Urinary bladder (tissue), 4 donors: ENCODE results near the gene DNAI2. TPM values are rescaled to one million over a fixed set of nuclear protein-coding genes. Genes with fewer than 3 reads are reported as not detected.
A peak's percentile ranks its signal among the peaks of the same experiment; 100 is the strongest.
"Not testable (repeated sequence)": the region's sequence is repeated elsewhere in the genome, so short reads cannot be mapped to it uniquely, and the experiment has no call there.

Experiments used
- DNase-seq: peaks from one replicate; pipeline ENCODE4 v3.0.0-alpha.2; 2015; ENCODE audit errors: extremely low spot score
- H3K27ac ChIP-seq: one replicate; pipeline ENCODE4 v1.5.1; 2013; ENCODE audit warnings: low read depth, mild to moderate bottlenecking, moderate library complexity
- H3K36me3 ChIP-seq: one replicate; pipeline ENCODE4 v1.6.1; 2013; ENCODE audit warnings: mild to moderate bottlenecking, moderate library complexity; ENCODE audit not compliant: insufficient read depth
- H3K4me1 ChIP-seq: one replicate; pipeline ENCODE4 v1.6.1; 2013; ENCODE audit warnings: mild to moderate bottlenecking, moderate library complexity; ENCODE audit not compliant: insufficient read depth
- H3K4me3 ChIP-seq: one replicate; pipeline ENCODE4 v1.5.1; 2013; ENCODE audit warnings: low read depth, low read length
- WGBS: extraction: QIAGEN DNeasy Blood & Tissue Kit; methylation state at CpG from one replicate; pipeline ENCODE4 v1.1.7; 2013; 5-methylcytosine and 5-hydroxymethylcytosine counted together
- polyA plus RNA-seq: library from polyadenylated mRNA; stranded (reverse); fragments of 200-250 nt; gene quantifications from one replicate; pipeline ENCODE4 v1.2.3, GENCODE V29; 2013
- total RNA-seq: library from RNA; depleted of rRNA; stranded (reverse); fragments of >200 nt; gene quantifications from one replicate; pipeline ENCODE4 v1.2.3, GENCODE V29; 2014
- donor health status: healthy with polysubstance abuse.
- donor health status: healthy.

Gene DNAI2
- total and polyA plus RNA-seq, 2 donors, result 0.05 TPM; not detected in 1

DNA sequence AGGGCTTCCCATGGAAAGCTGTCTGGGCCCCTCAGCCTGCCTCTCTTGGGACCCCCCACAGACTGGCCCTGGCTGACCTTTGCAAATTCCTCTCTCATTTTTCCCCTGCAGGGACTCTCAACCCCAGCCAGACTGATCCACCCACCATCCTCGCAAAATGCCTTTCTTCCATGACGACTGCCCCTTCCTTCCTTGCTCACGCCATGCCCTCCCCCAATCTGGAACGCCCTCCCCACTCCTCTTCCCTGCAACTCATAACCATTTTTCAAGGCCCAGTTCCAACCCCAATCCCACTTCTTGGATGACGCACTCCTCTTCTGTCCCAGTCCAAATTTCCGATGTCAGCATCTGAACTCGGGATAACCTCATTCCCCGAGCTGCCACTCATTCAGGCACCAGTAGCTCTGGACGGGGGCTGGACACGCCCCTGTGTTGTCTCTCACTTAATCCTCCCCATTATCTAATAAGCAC lies 1.3 kb upstream of the DNAI2 start:
- WGBS, result 48% methylated on average over 10 of the region's 10 CpGs
- DNase-seq, result no peak
- H3K27ac ChIP-seq, result no peak overlapping the region

DNA sequence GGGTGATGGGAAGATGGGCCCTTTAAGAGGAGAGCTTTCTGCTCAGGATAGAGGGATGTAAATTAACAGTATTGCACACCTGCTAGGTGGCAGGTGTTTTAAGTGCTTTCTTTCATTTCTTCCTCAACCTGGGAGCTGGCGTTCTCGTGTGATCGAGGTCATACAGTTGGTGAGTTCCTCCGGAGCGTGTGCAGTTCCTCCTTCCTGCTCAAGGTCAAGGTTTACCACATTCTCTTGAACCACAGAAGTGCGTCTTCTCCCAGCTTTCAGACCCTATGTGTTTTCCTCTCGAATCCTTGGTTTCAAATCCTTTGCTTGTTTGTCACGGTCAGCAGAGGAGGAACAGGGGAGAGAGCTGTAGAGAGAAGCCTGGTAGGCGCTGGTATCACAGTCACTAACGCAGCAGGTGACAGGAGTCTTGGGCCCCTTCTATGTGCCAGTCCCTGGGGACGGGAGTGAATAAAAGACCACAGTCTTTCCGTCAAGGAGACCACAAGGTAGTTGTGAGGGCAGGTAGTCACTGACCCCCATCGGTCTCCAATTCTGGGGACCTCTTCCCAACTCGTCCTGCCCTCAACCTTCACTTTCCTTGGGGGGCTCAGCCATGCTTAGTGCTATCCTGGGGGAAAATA lies 791 bp downstream of the DNAI2 start:
- no peaks in the 10 kb centered on the region for H3K36me3 ChIP-seq
- WGBS, result 78% methylated on average over 14 of the region's 14 CpGs
- DNase-seq, result no peak
- H3K27ac ChIP-seq, result no peak overlapping the region
- no peaks in the 10 kb centered on the region for H3K4me1 ChIP-seq
- no peak overlapping the region for H3K4me3 ChIP-seq

More for the DNA sequence above, 1.3 kb upstream of the DNAI2 start:
- Histone ChIP-seq H3K4me3 (no peak overlapping the region), H3K4me1 (no peaks in the 10 kb centered on the region), H3K36me3 (no peaks in the 10 kb centered on the region)

DNA sequence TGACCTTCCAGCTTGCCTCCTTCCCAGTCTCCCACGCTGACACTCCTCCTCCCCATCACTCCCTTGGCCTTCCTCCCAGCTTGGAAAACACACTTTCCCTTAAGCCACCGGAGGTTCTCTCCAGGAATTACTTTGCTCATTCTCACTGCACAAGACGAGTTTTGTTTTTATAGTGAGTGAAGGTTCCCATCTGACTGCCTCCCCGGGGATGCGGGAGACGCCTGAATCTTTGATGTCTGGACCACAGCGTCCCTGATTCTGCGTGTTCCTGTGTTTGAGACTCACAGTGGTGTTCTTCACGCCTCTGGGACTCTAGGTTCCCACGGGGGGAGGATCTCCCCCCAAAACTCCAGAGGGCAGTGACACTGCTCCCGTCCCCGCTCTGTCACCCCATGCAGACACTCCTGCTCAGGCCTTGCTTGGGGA lies 2.0 kb downstream of the DNAI2 start:
- Histone ChIP-seq H3K27ac (no peak overlapping the region), H3K36me3 (no peaks in the 10 kb centered on the region), H3K4me1 (no peaks in the 10 kb centered on the region), H3K4me3 (no peak overlapping the region)
- DNase-seq, result peak; percentile 74
- 31% methylated on average over 12 of the region's 12 CpGs for WGBS

- WGBS, result 60% methylated on average over 5 of the region's 5 CpGs
- H3K4me1 ChIP-seq, result no peaks in the 10 kb centered on the region
- no peaks in the 10 kb centered on the region for H3K36me3 ChIP-seq
- no peak for DNase-seq
- H3K27ac ChIP-seq, result no peak overlapping the region
- H3K4me3 ChIP-seq, result no peak overlapping the region
These were observed 2.5 kb downstream of the DNAI2 start for GRCh38 chr17:74276541-74277009.

DNA sequence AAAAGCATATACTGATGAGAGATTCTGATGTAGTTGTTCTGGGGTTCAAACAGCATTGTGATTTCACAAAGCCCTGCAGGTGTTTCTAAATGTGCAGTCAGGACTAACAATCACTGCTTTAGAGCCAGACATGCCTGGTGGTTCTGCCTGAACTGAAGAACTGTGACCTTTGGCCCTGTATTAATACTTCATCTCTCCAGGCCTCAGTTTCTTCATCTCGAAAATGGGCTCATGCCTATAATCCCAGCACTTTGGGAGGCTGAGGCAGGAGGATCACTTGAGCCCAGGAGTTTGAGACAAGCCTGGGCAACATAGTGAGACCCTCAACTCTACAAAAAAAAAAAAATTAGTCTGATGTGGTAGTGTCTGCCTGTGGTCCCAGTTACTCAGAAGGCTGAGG lies 3.9 kb downstream of the DNAI2 start:
- 87% methylated on average over 1 of the region's 1 CpG for WGBS
- Histone ChIP-seq H3K4me3 (no peak overlapping the region), H3K4me1 (no peaks in the 10 kb centered on the region), H3K36me3 (no peaks in the 10 kb centered on the region), H3K27ac (no peak overlapping the region)
- no peak for DNase-seq

GRCh38 chr17:74279617-74280016 lies 5.6 kb downstream of the DNAI2 start:
- 89% methylated on average over 7 of the region's 7 CpGs for WGBS
- H3K4me3 ChIP-seq, H3K27ac ChIP-seq, H3K4me1 ChIP-seq, H3K36me3 ChIP-seq, DNase-seq: not testable (repeated sequence)

GRCh38 chr17:74280093-74280513 lies 6.1 kb downstream of the DNAI2 start:
- 82% methylated on average over 9 of the region's 9 CpGs for WGBS
- no peak overlapping the region for H3K27ac ChIP-seq
- no peak for DNase-seq
- H3K36me3 ChIP-seq, result no peaks in the 10 kb centered on the region
- no peak overlapping the region for H3K4me3 ChIP-seq
- H3K4me1 ChIP-seq, result no peaks in the 10 kb centered on the region

- H3K27ac ChIP-seq, result no peak overlapping the region
- no peaks in the 10 kb centered on the region for H3K36me3 ChIP-seq
- H3K4me3 ChIP-seq, result no peak overlapping the region
- WGBS, result 93% methylated on average over 20 of the region's 20 CpGs
- H3K4me1 ChIP-seq, result no peaks in the 10 kb centered on the region
- no peak for DNase-seq
These were observed 7.8 kb downstream of the DNAI2 start for GRCh38 chr17:74281799-74282198.

DNA sequence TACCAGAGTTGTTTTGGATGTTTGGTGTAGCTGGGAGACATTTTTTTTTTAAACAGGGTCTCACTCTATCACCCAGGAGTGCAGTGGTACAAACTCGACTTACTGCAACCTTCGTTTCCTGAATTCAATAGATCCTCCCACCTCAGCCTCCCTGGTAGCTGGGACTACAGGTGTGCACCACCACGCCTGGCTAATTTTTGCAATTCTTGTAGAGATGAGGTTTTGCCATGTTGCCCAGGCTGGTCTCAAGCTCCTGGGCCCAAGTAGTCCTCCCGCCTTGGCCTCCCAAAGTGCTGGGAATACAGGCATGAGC lies 8.2 kb downstream of the DNAI2 start:
- 95% methylated on average over 4 of the region's 4 CpGs for WGBS
- DNase-seq, H3K36me3 ChIP-seq, H3K4me1 ChIP-seq, H3K27ac ChIP-seq, H3K4me3 ChIP-seq: not testable (repeated sequence)

DNA sequence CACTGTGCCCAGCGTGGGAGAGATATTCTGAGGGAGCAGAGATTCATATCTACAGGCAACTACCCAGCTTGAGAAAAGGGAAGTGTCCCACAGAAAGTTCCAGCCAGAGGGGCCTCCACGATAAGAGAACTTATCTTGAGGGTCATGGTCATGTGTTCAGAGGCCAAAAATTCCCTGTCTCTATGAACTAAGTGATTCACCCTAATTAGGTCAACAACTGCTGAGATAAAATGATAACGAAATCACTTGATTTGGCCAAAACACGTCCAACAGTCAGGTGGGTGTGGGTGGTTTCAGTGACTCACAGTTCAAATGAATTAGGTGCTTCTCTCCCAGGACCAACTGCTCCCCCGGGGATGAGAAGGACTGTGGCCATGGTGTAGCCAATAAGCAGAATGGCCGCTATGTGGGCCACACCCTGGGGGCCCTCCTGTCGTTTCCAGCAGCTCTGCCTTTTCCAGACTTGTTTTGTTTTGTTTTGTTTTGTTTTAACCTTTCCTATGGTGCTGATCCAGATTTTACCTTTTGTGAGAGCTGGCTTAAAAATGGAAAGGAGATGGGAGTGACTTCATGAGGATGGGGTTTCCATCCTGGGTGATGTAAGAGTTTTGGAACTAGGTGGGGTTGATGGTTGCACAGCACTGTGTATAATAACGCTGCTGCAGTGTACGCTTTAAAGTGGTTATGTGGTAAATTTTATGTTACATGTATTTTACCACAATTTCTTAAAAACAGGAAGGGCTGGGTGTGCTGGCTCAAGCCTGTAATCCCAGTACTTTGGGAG lies 8.7 kb downstream of the DNAI2 start:
- DNase-seq, result no peak
- 59% methylated on average over 9 of the region's 9 CpGs for WGBS
- no peaks in the 10 kb centered on the region for H3K36me3 ChIP-seq
- no peaks in the 10 kb centered on the region for H3K4me1 ChIP-seq
- H3K27ac ChIP-seq, result no peak overlapping the region
- H3K4me3 ChIP-seq, result no peak overlapping the region

- 85% methylated on average over 4 of the region's 4 CpGs for WGBS
- Histone ChIP-seq H3K4me3 (no peak overlapping the region), H3K36me3 (no peaks in the 10 kb centered on the region), H3K4me1 (no peaks in the 10 kb centered on the region), H3K27ac (no peak overlapping the region)
- no peak for DNase-seq
These were observed 9.3 kb downstream of the DNAI2 start for GRCh38 chr17:74283371-74283673.

DNA sequence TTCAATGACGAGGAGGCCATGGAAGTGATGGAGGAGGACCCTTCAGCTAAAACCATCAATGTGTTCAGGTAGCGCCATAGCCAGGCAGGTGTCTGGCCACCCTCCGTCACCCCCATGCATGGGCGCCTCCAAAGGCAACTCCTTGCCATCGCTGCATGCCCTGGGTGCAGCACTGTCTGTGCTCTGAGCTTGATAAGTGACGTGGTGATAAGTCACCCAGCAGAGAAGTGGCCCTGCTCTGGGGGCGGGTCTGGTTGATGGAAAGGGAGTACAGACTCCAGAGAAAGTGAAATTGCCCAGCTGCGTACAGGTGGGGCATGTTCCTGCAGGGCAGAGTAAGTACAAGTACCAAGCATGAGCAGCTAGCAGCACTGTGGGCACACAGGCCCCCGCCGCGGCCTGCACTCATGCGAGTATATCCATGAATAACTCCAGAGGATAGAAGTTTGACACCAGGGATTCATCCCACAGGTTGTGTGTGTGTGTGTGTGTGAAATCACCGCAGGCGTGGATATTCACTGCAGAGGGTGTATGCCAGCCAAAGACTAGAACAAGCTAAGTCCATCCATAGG lies 13.1 kb downstream of the DNAI2 start:
- no peak for DNase-seq
- no peaks in the 10 kb centered on the region for H3K4me1 ChIP-seq
- WGBS, result 89% methylated on average over 14 of the region's 14 CpGs
- H3K4me3 ChIP-seq, result no peak overlapping the region
- no peaks in the 10 kb centered on the region for H3K36me3 ChIP-seq
- H3K27ac ChIP-seq, result no peak overlapping the region

- H3K27ac ChIP-seq, result no peak overlapping the region
- no peak for DNase-seq
- H3K4me1 ChIP-seq, result no peaks in the 10 kb centered on the region
- 69% methylated on average over 5 of the region's 5 CpGs for WGBS
- H3K4me3 ChIP-seq, result no peak overlapping the region
- no peaks in the 10 kb centered on the region for H3K36me3 ChIP-seq
These were observed 14.8 kb downstream of the DNAI2 start for GRCh38 chr17:74288785-74289184.

DNA sequence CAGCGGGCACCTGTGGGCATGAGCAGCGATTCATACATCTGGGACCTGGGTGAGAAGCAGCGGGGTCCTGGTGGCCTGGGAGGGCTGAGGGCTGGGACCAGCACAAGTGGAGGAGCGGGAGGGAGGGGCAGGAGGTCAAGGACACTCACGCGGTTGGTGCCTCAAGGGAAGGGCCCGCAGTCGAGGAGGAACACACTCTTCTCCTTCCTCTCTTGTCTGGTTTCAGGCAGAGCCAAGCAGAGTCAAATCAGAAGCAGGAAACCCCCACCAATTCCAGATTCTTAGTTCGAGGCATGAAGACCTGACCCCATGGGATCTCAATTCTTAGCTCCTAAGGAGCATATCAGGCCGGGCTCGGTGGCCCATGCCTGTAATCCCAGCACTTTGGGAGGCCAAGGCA lies 15.7 kb downstream of the DNAI2 start:
- no peak for DNase-seq
- no peak overlapping the region for H3K27ac ChIP-seq
- 77% methylated on average over 11 of the region's 11 CpGs for WGBS
- no peaks in the 10 kb centered on the region for H3K4me1 ChIP-seq
- H3K4me3 ChIP-seq, result no peak overlapping the region
- no peaks in the 10 kb centered on the region for H3K36me3 ChIP-seq
